Endothelial cell of umbilical vein (primary cell): ENCODE results near the gene CDH23. TPM values are rescaled to one million over a fixed set of nuclear protein-coding genes. Genes with fewer than 3 reads are reported as not detected.

Experiments used
- BruUV-seq: library from RNA; stranded (reverse); fragments of 400-500 nt; replicated peaks from 2 replicates; lab custom pipeline; 2021; lab: Mats Ljungman, UMichigan
- CTCF ChIA-PET: fragments of 300-600, 350-600 bp; sonication (Branson Sonifier 250); formaldehyde crosslinking; loops from one replicate; lab custom pipeline; 2021; ENCODE audit warnings: antibody characterized with exemption, inconsistent platforms; lab: Charles Lee
- POLR2A ChIA-PET: fragments of 300-600, 350-600 bp; sonication (Branson Sonifier 250); formaldehyde crosslinking; loops from one replicate; lab custom pipeline; 2021; ENCODE audit warnings: antibody characterized with exemption, inconsistent platforms; lab: Charles Lee
- DNase-seq: peaks from one replicate; pipeline ENCODE4 v3.0.0-alpha.2; 2011; ENCODE audit warnings: low read depth, low spot score
- FAIRE-seq: peaks from 2 replicates; lab custom pipeline; 2011; peaks lifted over from hg19 to GRCh38; lab: Jason Lieb, UNC
- H2AFZ ChIP-seq: 2 replicates; pipeline ENCODE4 v1.6.0; 2012; ENCODE audit warnings: low read depth, low read length, control low read depth, inconsistent platforms
- H3K27ac ChIP-seq: 2 replicates; pipeline ENCODE4 v1.5.1; 2011; ENCODE audit warnings: low read depth, mild to moderate bottlenecking, control low read depth, low read length, moderate library complexity; ENCODE audit not compliant: insufficient read depth
- H3K27me3 ChIP-seq, 2 experiments: 2 replicates each; pipeline versions ENCODE4 v1.6.0 to v1.6.1; 2011; ENCODE audit warnings: low read length in 2 of 2, mixed read lengths in 1 of 2; ENCODE audit not compliant: control insufficient read depth in 2 of 2, insufficient read depth in 2 of 2
- H3K36me3 ChIP-seq, 2 experiments: 2 replicates in 1 of 2; 3 replicates in 1 of 2; pipeline ENCODE4 v1.5.1; 2011; ENCODE audit warnings: low read length in 2 of 2, mild to moderate bottlenecking in 1 of 2, moderate library complexity in 1 of 2; ENCODE audit not compliant: control insufficient read depth in 2 of 2, insufficient read depth in 2 of 2; ENCODE audit errors: extremely low read depth in 1 of 2
- H3K4me1 ChIP-seq: 3 replicates; pipeline ENCODE4 v1.5.1; 2011; ENCODE audit warnings: mild to moderate bottlenecking, low read length; ENCODE audit not compliant: control insufficient read depth, insufficient read depth; ENCODE audit errors: extremely low read depth
- H3K4me2 ChIP-seq: 2 replicates; pipeline ENCODE4 v1.6.1; 2011; ENCODE audit warnings: low read length, control low read depth, mixed read lengths; ENCODE audit not compliant: insufficient read depth
- H3K4me3 ChIP-seq, 3 experiments: fragments of 200-600 bp in 1 of 3; sonication (generic), shearing (Covaris generic) in 1 of 3; replicated peaks in 1 of 3; 2 replicates each; pipeline ENCODE4 v1.5.1; 2011 to 2016; ENCODE audit warnings: control low read depth in 3 of 3, low read length in 3 of 3, mild to moderate bottlenecking in 2 of 3, inconsistent platforms in 1 of 3, low read depth in 1 of 3, moderate library complexity in 1 of 3; ENCODE audit not compliant: insufficient read depth in 1 of 3
- H3K79me2 ChIP-seq: 2 replicates; pipeline ENCODE4 v1.6.0; 2012; ENCODE audit warnings: low read length, inconsistent platforms; ENCODE audit not compliant: control insufficient read depth, insufficient read depth
- H3K9ac ChIP-seq: replicated peaks from 2 replicates; pipeline ENCODE3; 2011; ENCODE audit warnings: low read length, control low read depth; ENCODE audit not compliant: insufficient read depth; ENCODE audit errors: extremely low read depth
- H3K9me1 ChIP-seq: replicated peaks from 3 replicates; pipeline ENCODE4 v1.6.0; 2011; ENCODE audit warnings: mild to moderate bottlenecking, low read length; ENCODE audit not compliant: control insufficient read depth, insufficient read depth; ENCODE audit errors: extremely low read depth
- H3K9me3 ChIP-seq: replicated peaks from 2 replicates; pipeline ENCODE4 v1.5.1; 2012; ENCODE audit warnings: low read length, inconsistent platforms; ENCODE audit not compliant: control insufficient read depth, insufficient read depth
- H4K20me1 ChIP-seq: replicated peaks from 2 replicates; pipeline ENCODE3; 2011; ENCODE audit warnings: mild to moderate bottlenecking, low read length; ENCODE audit not compliant: control insufficient read depth, insufficient read depth; ENCODE audit errors: extremely low read depth
- CTCF ChIP-seq, 2 donors: IDR thresholded peaks; 1 replicate in 1 of 2; 2 replicates in 1 of 2; pipeline ENCODE4 v1.5.1; 2011; ENCODE audit warnings: low read length in 2 of 2, mild to moderate bottlenecking in 2 of 2, moderate library complexity in 2 of 2, control low read depth in 1 of 2, inconsistent platforms in 1 of 2, low read depth in 1 of 2; ENCODE audit not compliant: insufficient read depth in 1 of 2; ENCODE audit errors: extremely low read depth in 1 of 2
- EZH2 ChIP-seq: IDR thresholded peaks from 2 replicates; pipeline ENCODE4 v1.6.1; 2012; ENCODE audit warnings: borderline replicate concordance, low read depth, mild to moderate bottlenecking, moderate library complexity, low read length, inconsistent platforms; ENCODE audit not compliant: severe bottlenecking
- FOS ChIP-seq: IDR thresholded peaks from 2 replicates; pipeline ENCODE4 v1.6.1; 2011; ENCODE audit warnings: mild to moderate bottlenecking, low read length, moderate library complexity, borderline replicate concordance; ENCODE audit not compliant: insufficient read depth
- GATA2 ChIP-seq: IDR thresholded peaks from 2 replicates; pipeline ENCODE4 v1.7.0; 2011; ENCODE audit warnings: low read depth, mild to moderate bottlenecking, moderate library complexity, mixed read lengths, low read length; ENCODE audit not compliant: insufficient read length, insufficient read depth
- JUN ChIP-seq: IDR thresholded peaks from 2 replicates; pipeline ENCODE4 v1.6.1; 2011; ENCODE audit warnings: borderline replicate concordance, low read depth; ENCODE audit not compliant: insufficient read length, insufficient read depth
- MAX ChIP-seq: IDR thresholded peaks from 2 replicates; pipeline ENCODE4 v1.6.1; 2011; ENCODE audit not compliant: insufficient read depth, insufficient read length
- MYC ChIP-seq: IDR thresholded peaks from one replicate; pipeline ENCODE4 v1.6.1; 2011; ENCODE audit warnings: mild to moderate bottlenecking, low read depth, low read length
- POLR2A ChIP-seq: IDR thresholded peaks from 2 replicates; pipeline ENCODE4 v1.6.1; 2012; ENCODE audit warnings: low read depth, mild to moderate bottlenecking, control low read depth, low read length
- POLR2AphosphoS5 ChIP-seq: IDR thresholded peaks from 2 replicates; pipeline ENCODE4 v1.6.1; 2012; ENCODE audit warnings: low read depth, mild to moderate bottlenecking, control low read depth, low read length, moderate library complexity; ENCODE audit not compliant: insufficient read depth
- dilution Hi-C: fragments of 300-500 bp; cut with MboI; formaldehyde crosslinking; loops from one replicate; pipeline ENCODE4 v1.15.0; 2019; ENCODE audit warnings: low sequenced_read_pairs; ENCODE audit not compliant: extremely low pct_ligation_motif_present
- intact Hi-C: fragments of 100-400 bp; cut with micrococcal nuclease; formaldehyde crosslinking; loops from one replicate; pipeline ENCODE4 v1.10.0; 2022
- polyA plus RNA-seq, 4 experiments: library from polyadenylated mRNA; depleted of rRNA in 3 of 4; stranded (reverse) in 3 of 4; unstranded in 1 of 4; fragments of >200 nt; gene quantifications; 2 replicates each; pipeline versions ENCODE4 v1.2.1 to v1.2.3, GENCODE V29; 2011 to 2012; ENCODE audit warnings: missing spikeins in 1 of 4
- total RNA-seq: library from RNA; stranded (reverse); gene quantifications from 2 replicates; pipeline ENCODE4 v1.2.3, GENCODE V29; 2021

The CDH23 gene
- total and polyA plus RNA-seq, 2 donors (not counting 3 experiments of a cell fraction or from before 2014, with no cell fraction given) = not detected

DNA sequence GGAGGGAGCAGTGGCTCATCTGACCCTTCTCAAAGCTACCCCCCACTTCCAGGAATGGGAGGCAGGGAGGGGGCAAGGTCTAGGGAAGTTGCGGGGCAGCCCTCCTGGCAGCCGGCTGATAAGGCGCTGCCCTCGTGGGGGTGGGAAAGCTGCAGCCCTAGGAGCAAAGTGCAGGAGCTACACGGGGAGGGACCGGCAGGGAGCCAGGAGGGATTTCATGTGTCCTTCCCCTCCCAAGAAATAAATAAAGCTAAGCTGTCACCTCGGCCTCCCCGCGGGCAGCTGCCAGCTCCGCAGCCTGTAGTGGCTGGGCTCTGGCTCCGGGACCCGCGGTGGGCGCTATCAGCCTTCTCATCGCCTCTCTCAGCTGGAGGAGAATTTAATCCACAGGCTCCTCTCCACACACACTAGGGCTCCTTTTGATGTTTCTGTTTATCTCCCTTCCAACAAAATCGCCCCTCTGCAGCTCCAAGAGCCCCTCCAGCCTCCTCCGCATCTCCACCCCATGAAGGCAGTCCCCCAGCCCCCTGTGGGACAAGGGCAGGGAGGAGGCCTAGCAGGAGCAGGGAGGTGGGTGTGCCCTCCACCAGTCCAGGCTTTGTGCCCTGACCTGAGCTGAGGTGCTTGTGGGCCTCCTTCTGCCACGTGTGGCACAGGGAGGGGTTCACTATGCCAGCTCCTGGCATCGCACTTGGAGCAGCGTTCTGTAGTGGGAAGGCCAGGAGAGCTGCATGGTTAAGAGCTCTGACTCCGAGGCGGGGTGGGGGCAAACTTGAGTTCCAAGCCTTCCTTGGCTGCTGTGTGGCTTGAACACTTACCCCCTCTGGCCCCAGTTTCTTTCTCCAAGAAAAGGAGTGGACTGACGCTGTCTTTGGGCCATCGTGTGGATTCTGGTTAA is 242.4 kb downstream of the CDH23 start:
- Histone ChIP-seq H3K9ac (no peak overlapping the region), H3K9me3 (no peaks in the 10 kb centered on the region), H2AFZ (no peak overlapping the region), H3K27ac (no peak overlapping the region), H3K79me2 (no peaks in the 10 kb centered on the region), H3K9me1 (no peaks in the 10 kb centered on the region), H3K4me2 (no peak overlapping the region), H3K27me3 (no peaks in the 10 kb centered on the region), H3K36me3 (no peaks in the 10 kb centered on the region), H3K4me1 (peaks cover 5% of the 10 kb centered on the region), H3K4me3 (no peak overlapping the region), H4K20me1 (no peaks in the 10 kb centered on the region)
- no TSS peak for BruUV-seq
- intact Hi-C loops = no loop called here
- FAIRE-seq (no peak), DNase-seq (no peak)
- ChIA-PET CTCF (interaction anchor here (0.6 to 1.8 kb wide), 4 partner anchors 14 to 253 kb away, joined by 3 to 7 read pairs (median 3); no protein-coding TSS in a partner anchor), POLR2A (no interaction called here)
- TF ChIP-seq MAX = no peak
- no peak for TF ChIP-seq POLR2A
- TF ChIP-seq MYC = no peak
- no peak for TF ChIP-seq POLR2AphosphoS5
- TF ChIP-seq CTCF (IDR thresholded peaks at IDR 0.05; ENCODE audit: extremely low read depth in 1 of 2, insufficient read depth in 1 of 2, low read depth in 1 of 2, low read length in 2 of 2) = no peak
- TF ChIP-seq JUN = no peak
- no peak for TF ChIP-seq EZH2
- no peak for TF ChIP-seq GATA2
- no peak for TF ChIP-seq FOS
- dilution Hi-C loops = no loop called here
